Measurements from ENCODE around the gene SLC48A1. TPM values are rescaled to one million over a fixed set of nuclear protein-coding genes. Genes with fewer than 3 reads are reported as not detected.
A peak's percentile ranks its signal among the peaks of the same experiment; 100 is the strongest.

The SLC48A1 gene
- total and polyA plus RNA-seq, 10 of the 15 experiments (the other 5 are each of a cell fraction or from before 2014, with no cell fraction given): 1.1 to 4.9 (median 1.9) TPM

DNA sequence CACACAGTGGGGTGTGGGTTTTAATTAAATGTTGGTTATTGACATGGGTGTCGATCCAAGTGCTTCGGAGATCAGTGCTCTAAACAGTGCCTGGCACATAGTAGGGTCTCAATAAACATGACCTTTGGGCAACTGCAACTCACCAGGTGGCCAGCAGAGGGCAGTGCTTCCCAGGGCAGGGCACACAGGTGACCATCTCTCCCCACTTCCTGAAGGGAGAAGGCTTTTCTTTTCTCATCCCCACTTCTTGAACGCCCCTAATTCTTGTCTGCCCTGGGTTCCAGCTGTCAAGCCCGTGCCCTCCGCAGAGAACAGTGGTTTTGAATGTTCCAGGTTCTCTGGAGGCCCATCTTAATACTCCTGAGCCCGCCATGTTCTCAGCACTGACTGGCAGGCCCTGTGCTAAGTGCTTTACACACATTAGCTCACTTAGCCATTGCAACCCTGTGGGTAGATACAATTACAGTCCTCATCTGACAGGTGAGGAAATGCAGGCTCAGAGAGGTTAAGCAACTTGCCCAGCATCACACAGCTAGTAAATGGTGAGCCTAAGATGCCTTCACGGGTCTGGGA, 30.7 kb upstream of the SLC48A1 start (continued):
- TF ChIP-seq HDAC2 (IDR thresholded peaks at IDR 0.05) (no peak), SMARCA5 (IDR thresholded peaks at IDR 0.05) (peak; percentile 82), PKNOX1 (IDR thresholded peaks at IDR 0.05) (0 out of 2 replicates have a peak, but pooled peaks have one; percentile 8), YY1 (IDR thresholded peaks at IDR 0.05; ENCODE audit: low read depth, low read length) (peak; percentile 71), RB1 (IDR thresholded peaks at IDR 0.05; ENCODE audit: borderline replicate concordance) (peak; percentile 39; the same call in 1 of the 2 replicates)

DNA sequence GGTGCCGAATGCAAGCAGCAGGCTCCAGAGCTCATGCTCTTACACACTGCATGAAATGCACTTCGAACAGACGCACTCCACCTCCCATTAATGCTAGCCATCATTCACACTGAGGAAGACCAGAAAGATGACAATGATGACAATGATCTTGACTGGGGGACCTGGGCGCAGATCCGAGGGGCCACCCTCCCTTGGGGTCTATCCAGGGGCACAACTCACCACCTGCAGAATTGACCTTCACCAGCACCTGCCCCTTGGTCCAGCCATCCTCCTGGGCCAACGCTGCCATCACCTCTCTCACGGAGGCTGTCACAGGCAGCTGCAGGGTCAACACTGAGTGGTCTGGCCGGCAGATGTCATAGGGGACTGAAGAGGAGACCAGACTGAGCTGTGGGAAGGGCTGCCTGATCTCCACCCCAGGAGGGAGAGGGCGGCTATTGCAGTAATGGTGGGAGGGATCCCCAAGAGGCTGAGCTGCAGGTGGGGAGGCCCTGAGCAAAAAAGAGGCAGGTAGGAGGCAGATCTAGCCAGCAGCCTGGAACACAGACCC, 29.7 kb upstream of the SLC48A1 start:
- ATAC-seq (no peak), DNase-seq (ENCODE audit: low read depth, low spot score) (no peak), FAIRE-seq (no peak)
- H3K9me3 ChIP-seq (replicated peaks; ENCODE audit: control insufficient read depth, insufficient read depth, low read length): no peaks in the 10 kb centered on the region
- no peak overlapping the region for H3K4me3 ChIP-seq
- SMC1A ChIA-PET (ENCODE audit: uncharacterized antibody, unreplicated experiment): interaction anchor here (0.8 to 10.3 kb wide), 22 partner anchors 8 to 711 kb away, joined by 3 to 277 read pairs (median 4); partner anchors contain the start of genes ENDOU, RAPGEF3, RPAP3 and SLC48A1
- no peak overlapping the region for H2AFZ ChIP-seq (ENCODE audit: control insufficient read depth, low read depth, low read length)
- CTCF ChIA-PET: interaction anchor here (0.8 to 10.4 kb wide), 25 partner anchors 11 to 875 kb away, joined by 3 to 814 read pairs (median 8); partner anchors contain the start of genes ENDOU, RAPGEF3, RPAP3 and SLC48A1
- POLR2A ChIA-PET: interaction anchor here (1.2 to 5.5 kb wide), 4 partner anchors 11 to 32 kb away, joined by 4 to 40 read pairs (median 10); partner anchors contain the start of gene RAPGEF3
- peaks cover 30% of the 10 kb centered on the region for H3K4me1 ChIP-seq (ENCODE audit: control insufficient read depth, insufficient read depth, low read length)
- in situ Hi-C loops (cut with MboI): no loop called here
- no peaks in the 10 kb centered on the region for H3K27me3 ChIP-seq (replicated peaks in 1 of 2; ENCODE audit: control insufficient read depth in 2 of 2, insufficient read depth in 2 of 2, low read length in 1 of 2)
- intact Hi-C loops (cut with micrococcal nuclease; ENCODE audit: unreplicated experiment): no loop called here
- no peak overlapping the region for H3K27ac ChIP-seq (ENCODE audit: control insufficient read depth, insufficient read depth)
- H4K20me1 ChIP-seq (ENCODE audit: control insufficient read depth, insufficient read depth): no peaks in the 10 kb centered on the region
- BruUV-seq (replicated peaks): no TSS peak
- no peak overlapping the region for H3K9ac ChIP-seq (ENCODE audit: control insufficient read depth, insufficient read depth, low read length)
- WGBS (ENCODE audit: insufficient coverage, insufficient replicate concordance, low lambda C conversion rate, missing lambda C conversion rate): 46% methylated on average over 9 of the region's 9 CpGs
- RAD21 ChIA-PET (ENCODE audit: unreplicated experiment): interaction anchor here (0.8 to 7.8 kb wide), 17 partner anchors 10 to 97 kb away, joined by 3 to 327 read pairs (median 9); partner anchors contain the start of genes ENDOU, RAPGEF3, RPAP3 and SLC48A1
- H3K79me2 ChIP-seq (ENCODE audit: control insufficient read depth, insufficient read depth, low read length): no peaks in the 10 kb centered on the region
- no peaks in the 10 kb centered on the region for H3K36me3 ChIP-seq (ENCODE audit: control insufficient read depth in 2 of 2, insufficient read depth in 2 of 2, low read length in 1 of 2)
- H3K4me2 ChIP-seq (ENCODE audit: control insufficient read depth, insufficient read depth): no peak overlapping the region
- TF ChIP-seq SRF (IDR thresholded peaks at IDR 0.05; ENCODE audit: low read depth in 2 of 2, low read length in 2 of 2) (no peak), NR2C2 (IDR thresholded peaks at IDR 0.05; ENCODE audit: borderline replicate concordance, control insufficient read depth, insufficient read length, low read depth) (no peak), REST (IDR thresholded peaks at IDR 0.05; ENCODE audit: low read depth, low read length) (no peak), CREB1 (IDR thresholded peaks at IDR 0.05; ENCODE audit: low read depth) (no peak), ZBED1 (IDR thresholded peaks at IDR 0.05; ENCODE audit: borderline replicate concordance) (no peak)
- TF ChIP-seq, protein P1, sequence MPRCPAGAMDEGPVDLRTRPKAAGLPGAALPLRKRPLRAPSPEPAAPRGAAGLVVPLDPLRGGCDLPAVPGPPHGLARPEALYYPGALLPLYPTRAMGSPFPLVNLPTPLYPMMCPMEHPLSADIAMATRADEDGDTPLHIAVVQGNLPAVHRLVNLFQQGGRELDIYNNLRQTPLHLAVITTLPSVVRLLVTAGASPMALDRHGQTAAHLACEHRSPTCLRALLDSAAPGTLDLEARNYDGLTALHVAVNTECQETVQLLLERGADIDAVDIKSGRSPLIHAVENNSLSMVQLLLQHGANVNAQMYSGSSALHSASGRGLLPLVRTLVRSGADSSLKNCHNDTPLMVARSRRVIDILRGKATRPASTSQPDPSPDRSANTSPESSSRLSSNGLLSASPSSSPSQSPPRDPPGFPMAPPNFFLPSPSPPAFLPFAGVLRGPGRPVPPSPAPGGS (IDR thresholded peaks at IDR 0.05; ENCODE audit: borderline replicate concordance, insufficient read depth, low read depth, low read length, poor library complexity, severe bottlenecking): no peak
